ENCODE measurements around the gene LIMS2.

GRCh38 chr2:127638361-127639110 lies 36.8 kb downstream of the LIMS2 start:
- TF ChIP-seq CTCF (conservative IDR thresholded peaks at IDR 0.05; ENCODE audit: low read length) (no peak), EZH2phosphoT487 (IDR thresholded peaks at IDR 0.05; ENCODE audit: borderline replicate concordance, low read depth, low read length) (no peak)
